Stimulated activated CD8-positive, alpha-beta memory T cell treated with anti-CD3 and anti-CD28 coated beads, Interleukin-15, amount 100 ng/mL, for 1 hour (primary cell): Measurements from ENCODE around the gene ATP8B1.

Source experiments
- DNase-seq: peaks from one replicate; pipeline ENCODE4 v3.0.0-alpha.2; 2020; ENCODE audit warnings: low read depth

ATP8B1 gene

DNA sequence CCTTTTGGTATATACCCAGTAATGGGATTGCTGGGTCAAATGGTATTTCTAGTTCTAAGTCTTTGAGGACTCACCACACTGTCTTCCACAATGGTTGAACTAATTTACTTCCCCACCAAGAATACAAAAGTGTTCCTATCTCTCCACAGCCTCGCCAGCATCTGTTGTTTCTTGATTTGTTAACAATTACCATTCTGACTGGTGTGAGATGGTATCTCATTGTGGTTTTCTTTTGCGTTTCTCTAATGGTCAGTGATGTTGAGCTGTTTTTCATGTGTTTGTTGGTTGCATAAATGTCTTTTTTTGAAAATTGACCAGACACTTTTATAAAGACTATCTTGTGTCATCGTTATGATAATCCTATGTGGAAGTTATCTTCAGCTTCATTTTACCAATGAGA, 16.0 kb upstream of the ATP8B1 start:
- no peak for DNase-seq

DNA sequence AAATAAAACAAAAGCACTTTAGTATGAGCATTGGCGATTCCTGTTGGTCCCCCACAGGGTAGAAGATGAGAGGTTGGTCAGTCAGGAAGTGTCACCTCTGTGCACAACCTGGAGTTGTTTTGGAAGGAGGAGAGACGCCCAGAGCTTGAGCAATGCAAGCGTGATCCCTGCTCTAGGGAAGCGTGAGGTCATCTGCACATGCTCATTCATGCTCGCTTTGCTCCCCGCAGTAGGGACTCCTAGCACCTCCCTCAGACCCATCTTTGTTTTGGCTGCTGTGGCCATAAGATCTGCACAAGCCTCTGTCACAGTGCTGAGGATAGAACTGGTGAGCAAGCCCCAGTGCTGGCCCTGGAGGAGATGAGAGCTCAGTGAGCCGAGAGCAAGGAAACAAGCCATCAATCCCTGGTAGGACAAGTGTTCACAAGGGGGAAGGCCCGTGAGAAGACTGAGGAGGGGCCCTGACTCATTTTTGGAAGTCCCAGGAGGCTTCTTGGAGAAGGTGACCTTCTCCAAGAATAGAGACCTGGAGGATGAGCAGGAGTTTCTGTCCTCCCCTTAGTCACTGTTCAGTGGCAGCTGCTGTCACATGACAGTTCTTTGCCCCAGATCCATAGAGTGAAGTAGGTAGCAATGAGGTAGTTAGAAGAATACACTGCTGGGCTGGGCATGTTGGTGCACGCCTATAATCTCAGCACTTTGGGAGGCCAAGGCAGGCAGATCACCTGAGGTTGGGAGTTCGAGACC, 13.3 kb upstream of the ATP8B1 start:
- DNase-seq: no peak

DNA sequence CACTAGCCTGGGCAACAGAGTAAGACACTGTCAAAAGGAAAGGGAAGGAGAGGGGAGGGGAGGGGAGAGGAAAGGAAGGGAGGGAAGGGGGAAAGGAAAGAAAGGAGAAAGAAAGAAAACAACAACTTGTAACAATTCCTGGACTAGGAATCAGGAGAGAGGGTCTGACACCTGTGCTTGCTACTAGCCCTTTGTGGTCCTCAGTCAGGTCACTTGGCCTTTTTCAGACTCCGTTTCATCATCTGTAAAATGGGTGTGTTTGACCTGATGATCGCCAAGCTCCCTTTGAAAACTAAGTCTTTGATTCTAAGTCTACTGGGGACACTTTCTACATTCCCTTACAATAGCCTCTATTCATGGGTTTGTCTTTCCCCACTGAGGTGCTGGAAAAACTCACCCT, 11.4 kb upstream of the ATP8B1 start:
- DNase-seq: no peak

DNA sequence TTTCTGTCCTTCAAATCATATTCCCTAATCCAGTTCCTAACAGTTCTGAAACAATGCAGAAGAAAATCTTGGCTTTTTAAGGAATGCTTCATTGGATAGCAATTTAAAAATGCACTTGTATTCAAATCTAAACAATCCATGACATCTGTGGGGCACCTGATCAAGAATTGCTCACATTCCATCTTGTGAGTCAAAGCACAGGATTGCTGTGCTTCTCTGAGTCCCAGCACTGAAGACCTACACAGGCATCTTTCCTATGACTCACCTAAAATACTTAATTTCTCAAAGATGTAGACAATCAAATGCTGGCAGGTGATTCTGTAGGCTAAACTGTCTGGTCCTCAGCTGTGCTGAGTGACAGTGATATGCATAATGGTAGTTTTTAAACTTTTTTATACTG, 10.1 kb upstream of the ATP8B1 start:
- DNase-seq: no peak

DNA sequence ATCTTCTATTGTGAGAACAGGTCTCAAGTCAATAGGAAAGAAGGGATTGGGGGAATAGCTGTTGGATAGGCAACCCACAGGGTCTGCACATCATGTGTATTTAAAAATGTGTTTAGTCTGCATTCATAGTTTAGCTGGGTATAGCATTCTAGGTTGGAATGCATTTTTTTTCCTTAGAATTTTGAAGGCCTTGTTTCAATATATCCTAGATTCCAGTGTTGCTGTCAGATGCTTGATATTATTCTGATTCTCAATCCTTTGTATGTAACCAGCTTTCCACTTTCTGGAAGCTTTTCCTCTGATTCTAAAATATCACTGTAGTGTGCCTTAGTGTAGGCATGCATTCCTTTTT, 9.0 kb upstream of the ATP8B1 start:
- DNase-seq: no peak

DNA sequence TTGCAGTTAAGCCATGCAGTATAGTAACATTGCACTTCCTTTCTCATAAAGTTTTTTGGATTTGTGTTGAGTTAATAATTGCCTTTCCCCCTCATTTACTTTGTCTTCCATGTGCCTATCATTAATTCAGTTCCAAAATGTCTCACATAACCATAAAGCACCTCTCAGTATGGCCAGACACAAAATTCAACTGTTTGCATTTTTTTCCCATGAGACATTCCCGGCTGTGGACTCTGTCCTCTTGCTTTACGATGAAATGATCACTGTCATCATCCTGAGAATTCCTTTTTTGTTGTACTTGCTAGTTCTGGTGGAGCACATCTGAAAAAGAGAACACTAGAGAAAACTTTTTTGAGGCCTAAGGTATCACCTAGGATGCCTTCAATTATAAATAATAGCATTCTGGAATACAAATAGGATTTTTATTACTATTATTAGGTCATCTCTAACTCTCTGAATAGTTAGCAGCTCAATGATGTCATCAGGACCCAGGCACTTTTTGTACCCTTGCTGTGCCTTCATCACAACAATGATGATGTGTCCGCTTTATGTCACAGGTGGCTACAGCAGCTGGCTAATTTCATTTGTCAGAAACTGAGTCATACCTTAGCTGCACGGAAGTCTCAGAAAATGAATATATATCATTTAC, 8.5 kb upstream of the ATP8B1 start:
- no peak for DNase-seq

DNA sequence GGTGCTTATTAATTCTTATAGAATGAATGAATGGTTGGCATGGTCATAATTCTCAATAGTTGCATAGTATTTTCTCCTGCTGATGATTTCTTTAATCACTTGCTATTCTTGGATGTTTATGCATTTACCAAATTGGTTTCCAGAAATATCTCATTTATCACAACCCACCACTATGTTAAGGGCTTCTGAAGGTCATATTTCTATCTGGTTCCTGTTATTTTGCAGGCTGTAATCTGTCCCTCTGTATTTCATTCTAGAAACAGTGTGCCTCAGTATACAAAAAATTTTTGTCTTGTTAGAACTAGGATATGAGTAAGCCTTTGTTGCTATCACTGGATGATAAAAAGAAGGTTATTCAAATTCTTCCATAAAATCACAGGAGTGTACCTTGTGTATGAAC, 6.1 kb upstream of the ATP8B1 start:
- no peak for DNase-seq

DNA sequence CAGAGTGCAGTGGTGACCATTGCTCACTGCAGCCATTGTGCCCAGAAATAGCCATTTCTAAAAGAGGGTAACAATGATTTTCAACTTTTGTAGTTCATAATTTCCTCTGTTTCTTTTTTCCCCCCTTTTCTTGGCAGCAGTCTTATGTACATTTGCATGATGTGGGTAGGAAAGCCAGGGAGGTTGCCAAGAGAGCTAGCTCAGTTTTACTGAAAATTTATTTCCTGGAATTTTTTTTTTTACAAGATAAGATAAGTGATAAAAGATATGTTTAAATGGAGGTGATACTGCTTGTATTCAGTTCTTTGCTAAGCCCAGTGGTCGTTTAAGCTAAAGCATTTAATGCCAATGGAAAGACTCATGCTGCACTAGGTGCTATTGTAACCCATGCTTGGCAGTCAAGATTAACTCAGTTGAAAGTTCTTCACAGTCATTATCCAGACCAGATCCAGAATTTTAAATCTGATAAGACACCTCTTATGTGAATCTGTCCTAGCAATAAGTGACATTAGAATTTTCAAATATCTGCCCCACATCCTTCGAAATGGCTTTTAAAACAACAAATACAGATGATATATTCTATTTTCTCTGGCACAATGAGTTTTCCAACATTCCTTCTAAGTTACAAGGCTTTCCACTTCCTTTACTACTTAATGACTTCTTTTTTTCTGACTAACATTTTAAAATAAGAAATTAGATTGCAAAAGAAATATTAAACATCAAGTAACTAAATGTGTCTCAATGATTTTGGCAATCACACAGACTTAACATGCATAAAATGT, 4.4 kb upstream of the ATP8B1 start:
- no peak for DNase-seq

DNA sequence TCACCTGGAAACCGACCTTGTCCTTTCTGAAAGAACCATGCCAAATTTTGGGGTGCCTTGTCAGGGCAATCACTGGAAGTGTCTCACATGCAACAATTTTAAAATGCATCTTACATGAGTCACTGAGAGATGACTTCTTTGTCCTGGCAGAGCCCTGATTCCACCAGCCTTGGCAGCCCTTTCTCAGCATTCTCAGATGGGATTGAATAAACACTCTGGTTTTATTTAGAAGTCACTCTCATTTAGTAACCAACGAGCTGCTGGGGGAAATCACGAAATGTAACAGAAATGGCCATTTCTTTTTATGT, 3.8 kb upstream of the ATP8B1 start:
- no peak for DNase-seq

DNA sequence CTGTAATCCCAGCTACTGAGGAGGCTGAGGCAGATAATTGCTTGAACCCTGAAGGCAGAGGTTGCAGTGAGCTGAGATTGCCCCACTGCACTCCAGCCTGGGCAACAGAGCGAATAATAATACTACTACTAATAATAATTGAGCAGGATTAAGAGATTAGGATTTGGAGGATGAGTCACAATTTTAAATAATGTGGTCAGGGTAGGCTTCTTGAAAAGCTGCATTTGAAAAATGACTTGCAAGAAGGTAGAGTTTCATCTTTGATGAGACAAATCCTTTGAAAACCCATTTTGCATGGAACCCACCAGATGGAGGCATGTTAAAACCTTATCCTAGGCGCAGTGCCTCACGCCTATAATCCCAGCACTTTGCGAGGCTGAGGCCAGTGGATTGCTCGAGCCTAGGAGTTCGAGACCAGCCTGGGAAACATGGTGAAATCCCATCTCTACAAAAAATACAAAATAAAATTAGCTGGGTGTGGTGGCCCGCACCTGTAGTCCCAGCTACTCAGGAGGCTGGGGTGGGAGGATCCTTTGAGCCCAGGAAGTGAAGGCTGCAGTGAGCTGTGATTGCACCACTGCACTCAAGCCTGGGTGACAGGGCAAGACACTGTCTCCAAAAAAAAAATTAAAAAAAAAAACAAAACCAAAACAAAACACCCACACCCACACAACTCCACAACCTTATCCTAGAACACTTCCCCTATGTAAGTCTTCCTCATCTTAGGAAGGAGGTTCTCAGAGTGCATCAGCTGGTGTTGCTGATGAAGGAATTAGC, 3.3 kb upstream of the ATP8B1 start:
- DNase-seq: no peak

DNA sequence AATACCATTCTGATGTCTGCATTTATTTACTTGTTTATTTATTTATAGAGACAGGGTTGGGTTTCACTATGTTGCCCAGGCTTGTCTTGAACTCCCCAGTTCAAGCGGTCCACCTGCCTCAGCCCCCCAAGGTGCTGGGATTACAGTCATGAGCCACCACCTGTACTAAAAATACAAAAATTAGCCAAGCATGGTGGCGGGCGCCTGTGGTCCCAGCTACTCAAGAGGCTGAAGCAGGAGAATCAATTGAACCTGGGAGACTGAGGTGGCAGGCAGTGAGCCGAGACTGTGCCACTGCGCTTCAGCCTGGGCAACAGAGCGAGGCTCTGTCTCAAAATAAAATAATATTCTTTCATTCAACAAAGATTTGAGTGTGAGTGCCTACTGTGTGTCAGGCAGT, 2.0 kb upstream of the ATP8B1 start:
- DNase-seq: no peak

DNA sequence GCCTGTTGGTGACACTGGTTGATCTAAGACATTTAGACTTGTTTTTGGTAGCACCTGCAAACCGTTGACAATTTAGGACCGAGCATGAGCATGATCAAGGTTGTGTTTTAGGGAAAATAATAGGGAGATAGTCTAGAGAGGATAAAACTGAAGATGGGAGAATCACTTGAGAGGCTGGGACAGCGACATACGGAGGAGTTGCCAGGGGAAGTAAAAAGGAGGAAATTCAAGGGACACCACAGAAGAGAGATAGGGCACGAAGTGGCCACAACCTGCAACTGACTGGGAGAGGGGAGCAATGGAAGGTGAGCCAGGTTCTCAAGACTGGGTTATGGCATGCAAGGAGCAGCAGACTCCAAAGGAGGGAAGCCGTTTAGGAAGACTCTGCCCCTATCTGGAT, 1.4 kb upstream of the ATP8B1 start:
- DNase-seq: no peak

DNA sequence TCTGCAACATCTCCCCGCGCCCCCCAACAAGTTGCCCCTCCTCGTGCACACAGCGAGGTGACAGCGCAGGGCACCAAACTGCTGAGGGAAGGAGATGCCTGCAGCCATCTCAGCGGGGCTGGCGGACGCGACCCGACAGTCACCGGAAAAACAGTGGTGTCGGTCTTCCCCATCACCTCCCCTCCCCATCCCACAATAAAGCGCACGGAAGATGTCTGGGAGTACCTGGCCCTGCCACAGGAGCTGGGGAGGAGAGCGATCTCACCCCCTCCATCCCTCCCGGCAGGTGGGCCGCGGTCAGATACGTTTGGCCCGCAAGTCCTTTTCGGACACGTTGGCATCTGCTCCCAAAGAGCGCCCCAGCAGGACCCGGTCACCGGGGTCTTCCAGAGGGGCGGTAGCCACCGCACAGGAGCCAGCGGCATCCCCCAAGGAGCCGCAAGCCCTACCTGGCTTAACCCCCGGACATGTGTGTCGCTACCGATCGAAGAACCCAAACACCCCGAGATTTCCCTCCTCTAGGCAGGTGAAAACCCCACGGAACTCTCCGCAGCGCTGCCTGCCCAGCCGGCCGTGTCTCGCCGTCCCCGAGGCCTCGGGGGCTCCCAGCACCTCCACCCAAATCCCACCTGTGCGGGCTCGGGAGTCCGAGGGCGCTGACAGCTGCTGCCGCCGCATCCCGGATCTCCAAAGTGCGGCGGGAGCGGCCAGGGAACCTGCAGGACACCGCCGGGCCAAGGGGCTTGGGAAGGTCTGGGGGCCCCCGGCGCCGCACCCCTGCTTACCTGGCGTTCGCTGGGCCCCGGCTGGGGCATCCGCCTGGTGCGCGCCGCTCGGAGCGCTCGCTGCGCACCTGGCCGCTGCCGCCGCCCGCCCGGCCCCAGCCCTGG, 657 bp downstream of the ATP8B1 start:
- no peak for DNase-seq

DNA sequence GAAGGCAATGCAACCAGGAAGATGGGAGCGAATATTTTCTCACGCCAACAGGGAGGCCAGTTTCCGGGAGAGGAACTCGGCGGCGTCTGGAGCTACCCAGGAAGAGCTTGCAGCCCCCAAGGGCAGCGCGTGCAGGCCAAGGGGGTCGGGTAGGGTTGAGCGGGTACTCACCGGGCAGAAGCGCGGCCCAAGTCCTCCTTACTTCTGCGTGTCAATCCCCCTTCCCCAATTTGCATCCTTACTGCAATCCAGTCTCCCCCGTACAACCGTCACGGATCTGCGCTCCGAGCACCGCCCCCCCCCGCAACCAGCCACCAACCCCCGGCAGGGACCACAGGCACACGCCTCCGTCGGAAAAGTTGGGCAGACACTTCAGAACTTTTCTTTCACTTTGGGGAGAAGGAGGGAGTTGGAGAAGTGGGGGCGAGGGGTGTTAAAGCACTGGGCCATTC, 1.3 kb downstream of the ATP8B1 start:
- no peak for DNase-seq

DNA sequence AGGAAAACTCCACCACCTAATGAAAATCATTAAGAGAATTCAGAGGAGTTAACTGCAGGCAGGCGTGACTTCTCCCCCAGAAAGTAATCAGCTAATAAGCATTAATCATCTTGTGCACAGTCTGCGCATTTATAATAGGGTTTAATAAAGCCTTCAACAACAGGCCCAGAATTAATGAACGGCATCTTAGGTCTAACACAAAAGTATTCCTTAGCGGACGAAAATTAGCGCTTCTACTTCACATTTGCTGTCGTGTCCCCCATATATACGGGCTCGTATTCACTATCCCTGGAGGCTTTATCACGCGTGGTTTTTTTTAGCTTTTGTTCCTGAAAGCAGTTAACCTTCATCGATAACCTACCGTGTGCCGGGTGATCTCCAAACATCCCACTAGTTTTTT, 1.8 kb downstream of the ATP8B1 start:
- no peak for DNase-seq

DNA sequence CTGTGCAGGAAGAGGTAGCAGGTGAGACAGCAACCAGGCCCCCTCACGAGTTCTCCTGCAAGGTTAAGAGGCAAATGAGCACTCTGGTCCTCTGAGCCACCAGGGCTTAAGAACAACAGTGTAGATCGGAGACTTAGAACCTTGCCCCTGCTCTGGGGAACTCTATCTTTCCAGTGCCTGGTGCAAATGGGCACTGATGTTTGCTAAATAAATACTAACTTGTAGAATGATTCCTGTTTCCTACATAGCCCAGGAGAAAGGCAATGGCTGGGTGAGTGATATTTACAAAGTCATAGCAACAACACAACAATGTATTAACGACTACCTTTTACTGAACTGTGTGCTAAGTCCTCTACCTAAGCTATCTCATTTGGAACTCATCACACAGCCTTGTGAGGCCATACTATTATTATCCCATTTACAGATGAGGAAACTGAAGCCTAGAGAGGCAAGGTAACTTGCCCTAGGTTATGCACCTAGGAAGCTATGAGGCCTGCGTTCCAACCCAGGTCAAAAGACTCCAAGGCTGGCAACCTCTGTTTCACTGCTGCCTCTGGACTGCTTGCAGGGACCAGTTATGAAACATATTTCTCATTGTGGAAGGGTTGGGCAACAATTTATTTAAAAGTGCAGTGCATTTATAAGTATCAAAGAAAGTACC, 4.3 kb downstream of the ATP8B1 start:
- DNase-seq: no peak

DNA sequence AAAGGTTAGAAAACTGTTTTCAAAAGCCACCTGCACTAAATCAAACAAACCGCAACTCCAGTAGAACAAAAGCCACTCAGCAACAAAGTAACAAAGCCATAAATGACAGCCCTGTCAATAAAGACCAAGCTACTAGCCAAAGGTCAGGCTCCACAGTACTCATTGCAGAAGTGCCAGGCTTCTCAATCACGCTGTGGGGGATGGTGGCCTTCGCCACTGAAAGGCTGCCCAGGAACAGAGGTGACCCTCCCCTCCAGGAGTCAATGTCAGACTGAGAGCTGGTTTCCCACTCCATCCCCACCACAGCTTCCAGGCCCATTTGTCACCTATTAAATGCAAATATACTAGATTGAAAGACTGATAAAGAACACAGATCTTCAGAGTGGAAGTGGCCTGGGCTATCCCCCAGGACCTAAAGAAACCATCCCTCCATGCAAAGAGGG, 5.9 kb downstream of the ATP8B1 start:
- DNase-seq: no peak

DNA sequence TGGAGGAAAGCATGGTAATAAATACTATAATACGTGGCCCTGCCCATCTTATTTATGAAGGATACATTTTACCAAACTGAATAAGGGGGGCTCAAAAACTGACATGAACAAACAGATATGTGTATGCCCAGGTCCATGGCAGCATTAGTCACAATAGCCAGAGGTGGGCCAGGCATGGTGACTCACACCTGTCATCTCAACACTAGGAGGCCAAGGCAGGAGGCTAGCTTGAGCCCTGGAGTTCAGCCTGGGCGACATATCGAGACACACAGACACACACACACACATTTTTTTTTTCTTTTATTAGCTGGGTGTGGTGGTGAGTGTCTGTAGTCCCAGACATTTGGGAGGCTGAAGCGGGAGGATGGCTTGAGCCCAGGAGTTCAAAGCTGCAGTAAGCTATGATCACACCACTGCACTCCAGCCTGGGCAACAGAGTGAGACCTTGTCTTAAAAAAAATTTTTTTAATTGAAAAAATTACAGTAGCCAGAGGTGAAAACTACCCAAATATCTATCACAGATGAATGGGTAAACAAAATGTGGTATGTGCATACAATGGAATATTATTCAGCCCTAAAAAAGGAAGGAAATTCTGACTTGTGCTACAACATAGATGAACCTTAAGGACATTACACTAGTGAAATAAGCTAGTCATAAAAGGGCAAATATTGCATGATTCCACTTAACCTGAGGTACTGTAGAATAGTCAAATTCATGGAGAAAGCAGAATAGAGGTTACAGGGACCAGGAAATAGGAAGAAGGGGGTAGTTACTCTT, 8.0 kb downstream of the ATP8B1 start:
- DNase-seq: no peak

DNA sequence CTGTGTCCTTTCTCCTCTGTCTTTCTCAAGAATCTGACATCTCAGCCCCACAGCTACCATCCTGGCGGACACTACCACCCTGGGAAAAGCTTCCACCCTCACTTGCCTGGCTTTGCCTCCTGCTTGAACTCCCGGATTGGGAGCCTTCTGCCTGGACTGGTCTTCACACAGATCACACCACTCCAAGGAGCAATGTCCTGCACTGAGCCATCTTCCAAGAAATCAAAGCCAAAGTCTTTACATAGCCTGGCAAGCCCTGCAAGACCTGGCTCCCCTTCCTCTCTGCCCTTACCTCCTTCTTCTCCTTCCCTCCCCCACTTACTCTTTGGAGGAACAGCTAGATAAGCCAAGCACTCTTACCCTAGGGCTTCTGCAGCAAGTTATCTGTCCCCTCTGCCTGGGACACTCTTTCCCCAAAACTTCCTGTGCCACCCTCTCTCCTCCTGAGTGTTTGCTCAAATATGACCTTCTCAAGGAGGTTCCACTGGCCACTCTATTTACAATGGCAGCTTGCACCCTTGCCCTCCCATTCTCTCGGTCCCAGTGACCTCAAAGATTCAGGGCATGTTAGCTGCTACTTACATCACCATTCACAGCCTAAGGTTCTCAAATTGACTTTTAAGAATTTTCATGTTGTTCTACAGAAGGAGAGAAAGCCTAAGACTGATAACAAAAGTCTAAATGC, 9.7 kb downstream of the ATP8B1 start:
- no peak for DNase-seq
